ENCODE data around the gene GMCL1.
A peak's percentile ranks its signal among the peaks of the same experiment; 100 is the strongest.

Gene GMCL1

DNA sequence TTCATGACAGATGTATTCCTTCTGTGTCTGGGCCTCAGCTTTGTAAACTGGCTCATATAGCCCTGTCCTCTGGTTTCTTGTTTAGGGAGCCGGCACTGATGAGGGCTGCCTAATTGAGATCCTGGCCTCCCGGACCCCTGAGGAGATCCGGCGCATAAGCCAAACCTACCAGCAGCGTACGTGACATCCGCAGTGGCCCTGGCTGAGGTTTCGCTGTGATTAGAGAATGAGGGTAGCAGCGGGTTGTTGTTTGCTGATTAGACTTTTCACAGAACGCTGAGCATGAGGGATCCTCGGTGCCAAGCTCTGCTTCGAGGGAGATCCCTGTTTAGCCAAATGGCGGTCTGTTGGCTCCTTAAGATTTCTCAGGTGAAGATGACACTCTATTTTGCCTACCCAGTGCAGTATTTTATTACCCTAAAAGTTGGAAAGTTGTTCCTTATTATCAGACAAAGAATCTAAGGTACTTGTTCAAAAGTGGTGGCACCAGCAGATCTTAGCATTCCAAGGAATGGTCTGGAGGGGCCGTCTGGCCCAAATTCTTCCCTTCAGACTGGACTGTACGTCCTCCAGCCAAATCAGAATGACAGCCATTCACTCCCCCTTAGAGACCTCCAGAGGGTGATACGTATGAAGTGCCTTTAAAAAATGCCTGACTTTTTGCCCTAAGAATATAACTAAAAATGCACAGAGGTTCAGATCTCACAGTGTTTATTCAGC, 21.5 kb upstream of the GMCL1 start:
- Histone ChIP-seq H3K4me3 (ENCODE audit: low read length) (no peak overlapping the region), H3K27ac (ENCODE audit: low read length) (no peak overlapping the region), H3K27me3 (ENCODE audit: control insufficient read depth, insufficient read depth, low read length) (no peaks in the 10 kb centered on the region), H3K4me1 (ENCODE audit: control insufficient read depth, insufficient read depth, low read length) (no peaks in the 10 kb centered on the region), H3K36me3 (ENCODE audit: control insufficient read depth, insufficient read depth, low read length) (no peaks in the 10 kb centered on the region), H3K9me3 (ENCODE audit: control insufficient read depth, insufficient read depth, low read length) (no peaks in the 10 kb centered on the region)
- no CpG with 5 or more reads among the region's 16 CpGs for WGBS (ENCODE audit: insufficient coverage, insufficient read length)
- no peak for DNase-seq (ENCODE audit: low read depth, low spot score)

DNA sequence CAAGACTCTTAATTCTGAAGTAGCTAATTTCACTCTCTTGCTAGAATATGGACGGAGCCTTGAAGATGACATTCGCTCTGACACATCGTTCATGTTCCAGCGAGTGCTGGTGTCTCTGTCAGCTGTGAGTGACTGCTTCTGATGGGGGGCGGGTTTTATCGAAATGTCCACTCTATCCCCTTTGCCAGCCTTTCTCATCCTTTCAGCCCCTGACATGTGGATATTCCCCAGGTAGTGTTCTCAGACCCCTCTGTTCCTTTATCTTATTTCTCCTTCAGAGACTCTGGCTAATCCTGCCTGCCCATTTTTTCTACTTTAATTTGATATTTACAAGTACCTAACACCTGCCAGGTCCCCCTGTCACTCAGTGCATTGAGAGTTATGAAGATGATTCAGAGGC, 18.9 kb upstream of the GMCL1 start:
- H3K9me3 ChIP-seq (ENCODE audit: control insufficient read depth, insufficient read depth, low read length), result no peaks in the 10 kb centered on the region
- H3K27ac ChIP-seq (ENCODE audit: low read length), result no peak overlapping the region
- no peaks in the 10 kb centered on the region for H3K4me1 ChIP-seq (ENCODE audit: control insufficient read depth, insufficient read depth, low read length)
- H3K36me3 ChIP-seq (ENCODE audit: control insufficient read depth, insufficient read depth, low read length), result no peaks in the 10 kb centered on the region
- no peak for DNase-seq (ENCODE audit: low read depth, low spot score)
- no CpG with 5 or more reads among the region's 6 CpGs for WGBS (ENCODE audit: insufficient coverage, insufficient read length)
- no peaks in the 10 kb centered on the region for H3K27me3 ChIP-seq (ENCODE audit: control insufficient read depth, insufficient read depth, low read length)
- no peak overlapping the region for H3K4me3 ChIP-seq (ENCODE audit: low read length)

DNA sequence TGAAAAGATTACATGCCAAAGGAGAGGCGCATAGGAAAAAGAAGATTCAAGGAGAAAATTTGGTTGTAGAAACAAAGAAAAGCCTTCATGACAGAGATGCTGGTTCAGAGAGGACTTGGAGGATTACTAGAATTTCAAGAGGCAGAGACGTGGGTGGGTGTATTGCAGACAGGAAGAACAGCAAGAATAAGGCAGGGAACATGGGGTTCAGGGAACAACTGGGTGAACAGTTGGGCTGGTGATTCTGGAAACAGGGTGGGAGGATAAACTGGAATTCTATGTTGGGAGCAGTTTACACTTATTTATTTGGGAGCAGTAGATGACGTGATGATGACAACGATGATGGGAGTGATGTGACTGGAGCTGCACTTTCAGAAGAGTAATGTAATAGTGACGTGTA, 18.4 kb upstream of the GMCL1 start:
- DNase-seq (ENCODE audit: low read depth, low spot score), result no peak
- no peaks in the 10 kb centered on the region for H3K27me3 ChIP-seq (ENCODE audit: control insufficient read depth, insufficient read depth, low read length)
- H3K4me1 ChIP-seq (ENCODE audit: control insufficient read depth, insufficient read depth, low read length), result no peaks in the 10 kb centered on the region
- WGBS (ENCODE audit: insufficient coverage, insufficient read length), result no CpG with 5 or more reads among the region's 5 CpGs
- H3K4me3 ChIP-seq (ENCODE audit: low read length), result no peak overlapping the region
- no peaks in the 10 kb centered on the region for H3K36me3 ChIP-seq (ENCODE audit: control insufficient read depth, insufficient read depth, low read length)
- no peak overlapping the region for H3K27ac ChIP-seq (ENCODE audit: low read length)
- H3K9me3 ChIP-seq (ENCODE audit: control insufficient read depth, insufficient read depth, low read length), result no peaks in the 10 kb centered on the region

DNA sequence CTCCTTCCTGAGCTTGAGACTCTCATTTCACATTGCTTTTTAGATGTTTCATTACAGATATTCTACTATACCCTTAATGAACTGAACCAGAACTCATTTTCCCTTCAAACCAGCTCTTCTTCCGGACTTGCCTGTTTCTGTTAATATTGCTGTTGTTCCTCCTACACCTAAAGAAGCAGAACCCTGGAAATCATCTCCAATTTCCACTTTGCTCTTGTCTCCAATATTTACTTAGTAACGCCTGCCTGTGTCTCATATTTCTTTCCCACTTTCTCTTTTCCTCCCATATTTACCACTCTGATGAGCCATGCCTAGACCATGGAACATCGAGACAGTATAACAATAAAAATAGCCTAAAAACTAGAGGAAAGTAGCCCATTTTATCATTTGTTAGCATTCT, 17.9 kb upstream of the GMCL1 start:
- H3K27ac ChIP-seq (ENCODE audit: low read length), result no peak overlapping the region
- no CpG with 5 or more reads among the region's 3 CpGs for WGBS (ENCODE audit: insufficient coverage, insufficient read length)
- no peak overlapping the region for H3K4me3 ChIP-seq (ENCODE audit: low read length)
- no peak for DNase-seq (ENCODE audit: low read depth, low spot score)
- no peaks in the 10 kb centered on the region for H3K27me3 ChIP-seq (ENCODE audit: control insufficient read depth, insufficient read depth, low read length)
- no peaks in the 10 kb centered on the region for H3K36me3 ChIP-seq (ENCODE audit: control insufficient read depth, insufficient read depth, low read length)
- H3K9me3 ChIP-seq (ENCODE audit: control insufficient read depth, insufficient read depth, low read length), result no peaks in the 10 kb centered on the region
- no peaks in the 10 kb centered on the region for H3K4me1 ChIP-seq (ENCODE audit: control insufficient read depth, insufficient read depth, low read length)

DNA sequence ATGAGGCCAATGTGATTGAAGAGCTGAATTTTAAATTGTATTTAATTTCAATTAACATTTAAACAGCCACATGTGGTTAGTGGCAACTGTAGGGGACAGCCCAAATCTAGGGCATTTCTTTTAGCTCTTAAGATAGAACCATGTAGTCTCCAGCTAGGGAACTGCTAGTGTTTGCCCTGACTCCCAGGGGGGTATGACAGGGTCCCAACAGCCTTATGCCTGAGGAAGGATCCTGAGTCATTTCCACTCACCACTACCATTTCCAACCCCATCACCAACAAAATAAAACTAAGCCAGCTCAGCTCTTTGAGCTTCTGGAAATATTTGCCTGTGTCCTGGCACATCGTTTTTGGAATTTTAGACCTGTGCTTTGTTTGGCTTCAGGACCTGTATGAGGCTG, 13.7 kb upstream of the GMCL1 start:
- Histone ChIP-seq H3K4me1 (ENCODE audit: control insufficient read depth, insufficient read depth, low read length) (no peaks in the 10 kb centered on the region), H3K36me3 (ENCODE audit: control insufficient read depth, insufficient read depth, low read length) (no peaks in the 10 kb centered on the region), H3K27ac (ENCODE audit: low read length) (no peak overlapping the region), H3K27me3 (ENCODE audit: control insufficient read depth, insufficient read depth, low read length) (no peaks in the 10 kb centered on the region), H3K4me3 (ENCODE audit: low read length) (no peak overlapping the region), H3K9me3 (ENCODE audit: control insufficient read depth, insufficient read depth, low read length) (no peaks in the 10 kb centered on the region)
- no CpG with 5 or more reads among the region's 1 CpG for WGBS (ENCODE audit: insufficient coverage, insufficient read length)
- no peak for DNase-seq (ENCODE audit: low read depth, low spot score)

DNA sequence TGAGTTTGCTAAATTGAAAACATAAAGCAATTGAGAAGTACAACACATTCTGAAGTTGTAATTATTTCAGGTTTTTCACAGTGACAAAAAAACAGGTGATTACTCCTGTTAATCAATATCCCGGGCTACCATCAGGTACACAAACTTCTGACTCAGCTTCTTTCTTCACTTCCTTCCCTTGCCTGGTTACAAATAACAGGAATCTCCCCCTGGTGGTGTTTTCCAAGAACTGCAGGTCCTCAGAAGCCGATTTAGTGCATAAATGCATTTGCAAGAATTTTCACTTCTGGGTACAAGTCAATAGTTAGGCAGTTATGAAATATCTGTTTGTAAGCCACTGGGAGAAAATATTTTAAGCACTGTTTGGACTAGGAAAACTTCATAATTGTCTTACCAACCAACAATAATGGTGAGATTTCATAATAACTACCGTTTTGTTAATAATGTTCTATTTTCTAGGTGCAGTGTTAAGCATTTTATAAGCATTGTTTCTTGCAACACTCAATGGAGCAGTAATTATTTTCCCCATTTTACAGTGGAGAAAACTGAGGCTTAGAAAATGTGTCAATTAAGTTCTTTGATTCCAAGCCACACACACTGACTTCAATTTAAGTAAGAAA, 12.4 kb upstream of the GMCL1 start:
- no CpG with 5 or more reads among the region's 3 CpGs for WGBS (ENCODE audit: insufficient coverage, insufficient read length)
- no peaks in the 10 kb centered on the region for H3K36me3 ChIP-seq (ENCODE audit: control insufficient read depth, insufficient read depth, low read length)
- H3K4me1 ChIP-seq (ENCODE audit: control insufficient read depth, insufficient read depth, low read length), result no peaks in the 10 kb centered on the region
- no peaks in the 10 kb centered on the region for H3K27me3 ChIP-seq (ENCODE audit: control insufficient read depth, insufficient read depth, low read length)
- no peak overlapping the region for H3K4me3 ChIP-seq (ENCODE audit: low read length)
- peak; percentile 29 for DNase-seq (ENCODE audit: low read depth, low spot score)
- no peak overlapping the region for H3K27ac ChIP-seq (ENCODE audit: low read length)
- H3K9me3 ChIP-seq (ENCODE audit: control insufficient read depth, insufficient read depth, low read length), result no peaks in the 10 kb centered on the region

DNA sequence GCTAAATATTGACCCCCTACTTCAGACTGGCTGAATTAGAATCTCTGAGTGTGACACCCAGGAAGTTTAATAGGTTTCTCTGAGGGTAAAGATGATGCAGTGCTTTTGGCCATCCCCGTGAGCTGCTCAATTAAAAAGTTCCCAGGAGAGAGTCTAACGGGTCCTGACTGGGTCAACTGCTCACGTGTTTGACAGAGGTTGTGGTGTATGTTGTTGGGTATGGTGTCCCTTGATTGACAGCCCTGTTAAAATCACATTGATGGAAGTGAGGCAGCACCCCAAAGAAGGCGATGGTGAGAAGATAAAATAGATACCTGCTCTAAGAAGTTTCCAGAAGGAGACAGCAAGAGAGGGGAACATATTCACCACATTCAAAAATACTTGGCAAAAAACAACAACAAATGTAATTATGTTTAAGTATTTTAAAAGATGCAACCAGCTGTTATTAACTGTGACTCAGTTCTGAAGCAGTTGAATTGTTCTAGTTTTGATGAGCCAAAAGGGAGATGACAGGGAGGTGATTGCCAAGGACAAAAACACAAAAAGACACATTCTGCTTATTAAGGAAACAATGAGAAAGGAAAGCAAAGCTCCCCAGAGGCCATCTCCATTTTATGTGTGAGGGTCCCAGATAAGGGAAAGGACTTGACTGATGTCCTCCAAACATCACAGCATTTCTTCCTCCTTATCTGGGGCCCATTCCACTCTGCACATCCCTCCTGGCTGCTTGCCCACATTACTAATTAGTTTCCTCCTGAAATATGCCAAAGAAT, 11.5 kb upstream of the GMCL1 start:
- DNase-seq (ENCODE audit: low read depth, low spot score), result no peak
- Histone ChIP-seq H3K27ac (ENCODE audit: low read length) (no peak overlapping the region), H3K9me3 (ENCODE audit: control insufficient read depth, insufficient read depth, low read length) (no peaks in the 10 kb centered on the region), H3K36me3 (ENCODE audit: control insufficient read depth, insufficient read depth, low read length) (no peaks in the 10 kb centered on the region), H3K4me1 (ENCODE audit: control insufficient read depth, insufficient read depth, low read length) (no peaks in the 10 kb centered on the region), H3K27me3 (ENCODE audit: control insufficient read depth, insufficient read depth, low read length) (no peaks in the 10 kb centered on the region), H3K4me3 (ENCODE audit: low read length) (no peak overlapping the region)
- WGBS (ENCODE audit: insufficient coverage, insufficient read length), result no CpG with 5 or more reads among the region's 4 CpGs

DNA sequence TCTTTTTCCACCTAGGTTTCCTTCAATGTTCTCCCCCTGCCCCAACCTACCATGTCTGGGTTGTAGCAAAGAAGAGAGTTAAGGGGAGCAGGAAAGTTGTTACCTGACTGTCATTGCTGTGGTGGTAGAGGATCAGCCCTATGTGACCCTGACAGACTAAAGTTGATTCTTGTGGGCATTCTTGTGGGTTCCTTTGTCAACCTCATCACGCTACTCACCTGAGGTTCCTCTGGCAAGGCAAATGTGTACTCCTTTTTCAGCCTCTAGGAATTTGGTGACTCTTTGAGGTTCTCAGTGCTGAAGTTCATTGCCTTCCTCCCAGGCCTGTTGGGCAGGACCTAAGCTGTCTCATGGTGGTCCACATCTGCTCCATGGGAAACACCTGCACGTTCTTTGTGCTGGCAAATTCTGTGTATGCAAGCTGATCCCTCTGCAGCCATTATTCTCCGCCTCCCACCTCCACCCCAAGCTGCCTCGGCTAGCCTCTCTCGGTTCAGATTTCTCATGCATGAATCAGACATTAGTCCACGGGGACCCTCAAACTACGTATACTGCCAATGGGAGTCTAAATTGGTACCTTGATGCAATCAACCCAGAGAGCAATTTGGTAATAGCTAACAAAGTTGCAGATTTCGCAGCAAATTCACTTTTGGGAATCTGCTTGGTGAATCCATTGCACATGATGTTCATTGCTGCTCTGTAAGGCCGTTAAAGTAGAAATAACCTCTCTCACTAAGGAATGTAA, 1.5 kb upstream of the GMCL1 start:
- 0 out of 2 replicates have a peak, but pooled peaks cover 1% of the 10 kb centered on the region for H3K4me1 ChIP-seq (ENCODE audit: control insufficient read depth, insufficient read depth, low read length)
- no peak overlapping the region for H3K4me3 ChIP-seq (ENCODE audit: low read length)
- no peak overlapping the region for H3K27ac ChIP-seq (ENCODE audit: low read length)
- H3K9me3 ChIP-seq (ENCODE audit: control insufficient read depth, insufficient read depth, low read length), result no peaks in the 10 kb centered on the region
- WGBS (ENCODE audit: insufficient coverage, insufficient read length), result no CpG with 5 or more reads among the region's 9 CpGs
- H3K36me3 ChIP-seq (ENCODE audit: control insufficient read depth, insufficient read depth, low read length), result no peaks in the 10 kb centered on the region
- no peaks in the 10 kb centered on the region for H3K27me3 ChIP-seq (ENCODE audit: control insufficient read depth, insufficient read depth, low read length)
- no peak for DNase-seq (ENCODE audit: low read depth, low spot score)

DNA sequence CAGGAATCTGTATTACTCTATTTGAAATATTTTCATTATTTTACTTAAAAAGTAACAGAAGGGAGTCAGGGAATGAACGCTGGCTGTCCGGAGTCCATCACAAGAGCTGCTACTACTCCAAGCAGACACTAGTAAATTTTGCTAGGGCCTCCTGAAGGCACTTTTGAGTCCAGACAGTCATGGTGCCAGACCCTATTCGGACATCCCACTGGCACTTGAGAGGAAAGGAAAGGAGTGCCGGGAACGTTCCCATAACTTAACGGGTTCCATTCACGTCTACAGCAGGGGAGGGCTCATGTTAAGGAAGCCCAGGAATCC, 563 bp upstream of the GMCL1 start:
- H3K4me1 ChIP-seq (ENCODE audit: control insufficient read depth, insufficient read depth, low read length), result 0 out of 2 replicates have a peak, but pooled peaks cover 1% of the 10 kb centered on the region
- H3K27me3 ChIP-seq (ENCODE audit: control insufficient read depth, insufficient read depth, low read length), result no peaks in the 10 kb centered on the region
- H3K9me3 ChIP-seq (ENCODE audit: control insufficient read depth, insufficient read depth, low read length), result no peaks in the 10 kb centered on the region
- H3K36me3 ChIP-seq (ENCODE audit: control insufficient read depth, insufficient read depth, low read length), result no peaks in the 10 kb centered on the region
- peak overlapping the region; percentile 99; the same call in 1 of the 2 replicates for H3K4me3 ChIP-seq (ENCODE audit: low read length)
- no CpG with 5 or more reads among the region's 7 CpGs for WGBS (ENCODE audit: insufficient coverage, insufficient read length)
- no peak overlapping the region for H3K27ac ChIP-seq (ENCODE audit: low read length)
- peak; percentile 22 for DNase-seq (ENCODE audit: low read depth, low spot score)
